Kidney epithelial cell (primary cell): Measurements from ENCODE around the gene HSPA8. TPM values are rescaled to one million over a fixed set of nuclear protein-coding genes. Genes with fewer than 3 reads are reported as not detected.

Experiments
- DNase-seq: peaks from one replicate; pipeline ENCODE4 v3.0.0-alpha.2; 2010; ENCODE audit warnings: low read depth
- H3K27me3 ChIP-seq: 2 replicates; pipeline ENCODE4 v1.6.0; 2011; ENCODE audit warnings: low read length; ENCODE audit not compliant: control insufficient read depth, insufficient read depth
- H3K36me3 ChIP-seq: 2 replicates; pipeline ENCODE4 v1.5.1; 2011; ENCODE audit warnings: low read length; ENCODE audit not compliant: control insufficient read depth, insufficient read depth
- H3K4me3 ChIP-seq: 2 replicates; pipeline ENCODE4 v1.5.1; 2011; ENCODE audit warnings: low read depth, mild to moderate bottlenecking, control low read depth, low read length
- total RNA-seq: library from RNA; depleted of rRNA; stranded (reverse); fragments of >200 nt; gene quantifications from 2 replicates; pipeline ENCODE4 v1.2.3, GENCODE V29; 2015
- TF ChIP-seq, protein P1 (sequence below): IDR thresholded peaks from 2 replicates; pipeline ENCODE4 v1.5.1; 2011; ENCODE audit warnings: mild to moderate bottlenecking, moderate library complexity, low read length, control low read depth, inconsistent platforms; ENCODE audit not compliant: insufficient read depth, poor library complexity, severe bottlenecking

HSPA8 gene
- total RNA-seq, 1 donor from 2014 or later = 1,738 TPM

DNA sequence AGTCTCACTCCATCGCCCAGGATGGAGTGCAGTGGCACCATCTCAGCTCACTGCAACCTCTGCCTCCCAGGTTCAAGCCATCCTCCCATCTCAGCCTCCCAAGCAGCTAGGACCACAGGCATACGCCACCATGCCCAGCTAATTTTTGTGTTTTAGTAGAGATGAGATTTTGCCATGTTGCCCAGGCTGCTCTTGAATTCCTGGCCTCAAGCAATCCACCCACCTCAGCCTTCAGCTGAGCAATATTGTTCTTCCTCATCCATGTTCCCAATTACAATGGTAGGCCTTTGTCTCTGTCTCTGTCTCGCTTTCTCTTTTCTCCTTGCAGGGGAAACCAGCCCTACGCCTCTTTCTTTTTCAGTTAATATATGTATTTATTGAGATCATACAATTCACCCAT is 10.3 kb downstream of the HSPA8 start:
- Histone ChIP-seq H3K27me3 (no peaks in the 10 kb centered on the region), H3K36me3 (peaks cover 2% of the 10 kb centered on the region), H3K4me3 (no peak overlapping the region)
- DNase-seq = no peak
- TF ChIP-seq, protein P1, sequence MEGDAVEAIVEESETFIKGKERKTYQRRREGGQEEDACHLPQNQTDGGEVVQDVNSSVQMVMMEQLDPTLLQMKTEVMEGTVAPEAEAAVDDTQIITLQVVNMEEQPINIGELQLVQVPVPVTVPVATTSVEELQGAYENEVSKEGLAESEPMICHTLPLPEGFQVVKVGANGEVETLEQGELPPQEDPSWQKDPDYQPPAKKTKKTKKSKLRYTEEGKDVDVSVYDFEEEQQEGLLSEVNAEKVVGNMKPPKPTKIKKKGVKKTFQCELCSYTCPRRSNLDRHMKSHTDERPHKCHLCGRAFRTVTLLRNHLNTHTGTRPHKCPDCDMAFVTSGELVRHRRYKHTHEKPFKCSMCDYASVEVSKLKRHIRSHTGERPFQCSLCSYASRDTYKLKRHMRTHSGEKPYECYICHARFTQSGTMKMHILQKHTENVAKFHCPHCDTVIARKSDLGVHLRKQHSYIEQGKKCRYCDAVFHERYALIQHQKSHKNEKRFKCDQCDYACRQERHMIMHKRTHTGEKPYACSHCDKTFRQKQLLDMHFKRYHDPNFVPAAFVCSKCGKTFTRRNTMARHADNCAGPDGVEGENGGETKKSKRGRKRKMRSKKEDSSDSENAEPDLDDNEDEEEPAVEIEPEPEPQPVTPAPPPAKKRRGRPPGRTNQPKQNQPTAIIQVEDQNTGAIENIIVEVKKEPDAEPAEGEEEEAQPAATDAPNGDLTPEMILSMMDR = no peak

DNA sequence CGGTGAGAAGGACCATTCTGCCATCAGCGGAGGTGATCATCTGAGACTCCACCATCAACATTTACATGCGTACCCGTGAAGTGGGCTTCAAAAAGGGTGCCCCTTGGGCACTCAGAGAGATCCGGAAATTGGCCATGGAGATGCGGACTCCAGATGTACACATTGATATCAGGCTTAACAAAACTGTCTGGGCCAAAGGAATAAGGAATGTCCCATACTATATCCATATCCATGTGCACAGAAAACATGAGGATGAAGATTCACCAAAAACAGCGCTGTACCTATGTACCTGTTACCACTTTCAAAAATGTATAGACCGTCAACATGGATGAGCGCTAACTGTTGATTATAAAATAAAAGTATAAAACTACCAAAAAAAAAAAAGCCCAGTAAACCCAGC is 10.8 kb downstream of the HSPA8 start:
- TF ChIP-seq, protein P1 = no peak
- peaks cover under 1% of the 10 kb centered on the region for H3K36me3 ChIP-seq
- H3K27me3 ChIP-seq = no peaks in the 10 kb centered on the region
- no peak overlapping the region for H3K4me3 ChIP-seq
- no peak for DNase-seq

DNA sequence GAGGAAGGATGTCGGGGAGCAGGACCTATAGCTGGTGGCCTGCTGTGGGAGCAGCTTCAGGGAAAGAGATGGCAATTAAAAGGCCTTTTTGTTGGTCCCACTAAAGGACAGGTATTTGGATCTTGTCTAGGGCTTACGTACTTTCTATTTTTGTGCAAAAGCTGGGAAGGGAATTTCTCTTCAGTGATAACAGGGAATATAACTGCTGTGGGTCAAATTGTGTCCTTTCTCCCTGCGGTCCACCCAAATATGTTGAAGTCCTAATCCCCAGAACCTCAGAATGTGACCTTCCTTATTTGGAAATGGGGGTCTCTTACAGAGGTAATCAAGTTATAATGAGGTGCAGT is 14.0 kb downstream of the HSPA8 start:
- H3K36me3 ChIP-seq = no peaks in the 10 kb centered on the region
- TF ChIP-seq, protein P1 = no peak
- H3K4me3 ChIP-seq = no peak overlapping the region
- no peak for DNase-seq
- H3K27me3 ChIP-seq = no peaks in the 10 kb centered on the region

DNA sequence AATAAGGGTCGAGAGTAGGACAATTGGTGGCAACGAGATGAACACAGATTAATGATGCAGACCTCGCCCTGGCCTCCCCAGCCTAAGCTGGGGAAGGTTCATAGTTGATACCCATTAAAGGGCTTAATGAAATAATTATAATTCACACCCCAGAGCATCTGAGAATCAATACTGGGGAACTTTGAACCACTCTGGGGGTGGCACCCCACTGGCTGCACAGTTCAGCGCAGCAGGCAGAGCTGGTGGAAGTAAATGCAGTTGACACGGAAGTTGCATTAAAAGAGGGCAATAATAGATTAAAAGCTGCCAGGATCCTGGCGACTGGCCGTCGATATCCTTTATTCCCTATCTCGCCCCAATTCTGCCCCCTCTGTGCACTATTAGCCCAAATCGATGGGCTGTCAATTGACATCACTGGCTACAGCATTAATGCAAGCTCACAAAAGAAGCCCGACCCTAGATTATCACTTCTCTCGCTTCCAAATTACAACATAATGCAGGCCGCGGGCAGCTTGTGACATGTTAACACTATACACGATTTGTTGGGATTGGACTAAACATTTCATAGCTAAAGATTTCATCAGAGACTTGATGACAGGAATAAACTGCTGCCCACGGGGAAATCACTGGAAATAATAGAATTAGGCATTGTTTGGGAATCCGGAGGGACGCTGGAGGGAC is 14.5 kb downstream of the HSPA8 start:
- TF ChIP-seq, protein P1 = no peak
- Histone ChIP-seq H3K36me3 (no peaks in the 10 kb centered on the region), H3K27me3 (no peaks in the 10 kb centered on the region), H3K4me3 (no peak overlapping the region)
- DNase-seq = no peak

DNA sequence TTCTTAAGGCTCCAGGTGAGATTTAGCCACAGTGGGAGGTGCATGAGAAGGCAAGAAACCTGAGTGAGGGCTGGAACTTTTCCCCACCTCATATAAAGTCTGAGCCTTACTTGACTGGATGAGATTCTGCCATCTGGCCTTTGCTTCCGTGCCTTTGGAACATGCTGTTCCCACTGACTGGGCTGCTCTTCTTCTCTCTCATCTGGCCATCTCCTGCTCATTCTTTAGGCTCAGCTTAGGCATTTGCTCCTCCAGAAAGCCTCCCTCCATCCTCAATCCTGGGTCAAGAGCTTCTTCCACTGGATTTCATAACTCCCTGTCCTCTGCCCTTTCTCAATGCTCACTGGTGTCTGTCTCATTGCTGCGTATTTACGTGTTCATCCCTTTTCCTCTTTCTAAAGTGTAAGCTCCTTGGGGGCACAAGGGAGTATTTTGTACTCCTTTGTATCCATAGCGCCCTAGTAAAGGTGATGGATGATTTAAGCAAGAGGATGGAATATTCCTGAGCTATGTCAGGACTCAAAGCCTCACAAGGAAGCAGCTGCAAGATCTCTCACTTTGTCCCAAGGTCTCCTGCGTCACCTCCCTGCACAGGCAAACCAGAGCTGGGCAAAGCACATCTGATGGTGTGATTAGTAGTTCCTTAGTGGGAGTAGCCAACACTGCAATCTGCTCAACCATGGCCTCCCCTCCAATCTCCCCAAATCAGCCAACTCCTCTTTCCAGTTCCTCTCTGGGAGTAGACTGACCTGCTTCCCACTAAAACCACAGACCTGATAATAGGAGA is 15.3 kb downstream of the HSPA8 start:
- H3K4me3 ChIP-seq = no peak overlapping the region
- no peaks in the 10 kb centered on the region for H3K36me3 ChIP-seq
- no peak for DNase-seq
- TF ChIP-seq, protein P1 = no peak
- no peaks in the 10 kb centered on the region for H3K27me3 ChIP-seq

DNA sequence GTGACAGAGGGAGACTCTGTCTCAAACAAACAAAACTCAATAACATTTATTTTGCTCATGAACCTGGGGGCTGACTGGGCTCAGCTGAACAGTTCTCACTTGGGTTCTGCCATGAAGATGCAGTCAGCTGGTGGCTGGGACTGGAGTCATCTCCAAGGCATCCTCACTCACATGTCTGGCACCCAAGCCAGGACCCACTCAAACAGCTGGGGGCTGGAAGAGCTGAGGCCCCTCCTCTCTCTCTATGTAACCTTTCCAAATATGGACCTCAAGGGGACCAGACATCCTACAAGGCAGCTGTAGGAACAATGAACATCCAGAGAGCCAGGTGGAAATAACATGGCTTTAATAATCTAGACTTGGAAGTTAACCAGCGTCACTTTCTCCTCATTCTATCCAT is 16.8 kb downstream of the HSPA8 start:
- DNase-seq = no peak
- TF ChIP-seq, protein P1 = no peak
- Histone ChIP-seq H3K4me3 (no peak overlapping the region), H3K27me3 (no peaks in the 10 kb centered on the region), H3K36me3 (no peaks in the 10 kb centered on the region)
